BE2C (cell line): ENCODE measurements around the gene CAMTA1.

Experiments used
- DNase-seq: peaks from one replicate; pipeline ENCODE4 v3.0.0-alpha.2; 2020
- H3K27me3 ChIP-seq: fragments of 250-450 bp; sonication (Bioruptor Pico); 2 replicates; pipeline ENCODE4 v1.5.1; 2020; ENCODE audit warnings: mild to moderate bottlenecking
- H3K36me3 ChIP-seq: fragments of 250-450 bp; sonication (Bioruptor Pico); 2 replicates; pipeline ENCODE4 v1.5.1; 2020; ENCODE audit warnings: mild to moderate bottlenecking
- H3K4me1 ChIP-seq: fragments of 250-450 bp; sonication (Bioruptor Pico); 2 replicates; pipeline ENCODE4 v1.5.1; 2020
- H3K4me3 ChIP-seq: 2 replicates; pipeline ENCODE4 v1.5.1; 2011; ENCODE audit warnings: low read depth, low read length
- H3K9me3 ChIP-seq: fragments of 250-450 bp; sonication (Bioruptor Pico); 2 replicates; pipeline ENCODE4 v1.5.1; 2020
- CTCF ChIP-seq: IDR thresholded peaks from 2 replicates; pipeline ENCODE4 v1.5.1; 2012; ENCODE audit warnings: mild to moderate bottlenecking, low read depth, low read length

Gene CAMTA1

GRCh38 chr1:7352364-7352763, 567.1 kb downstream of the CAMTA1 start:
- no peak for DNase-seq
- TF ChIP-seq CTCF = no peak
- no peak overlapping the region for H3K4me3 ChIP-seq

GRCh38 chr1:7352974-7353373, 567.7 kb downstream of the CAMTA1 start:
- H3K36me3 ChIP-seq = no peaks in the 10 kb centered on the region
- H3K27me3 ChIP-seq = no peaks in the 10 kb centered on the region
- no peak for TF ChIP-seq CTCF
- H3K4me3 ChIP-seq = no peak overlapping the region
- no peak for DNase-seq
- no peaks in the 10 kb centered on the region for H3K4me1 ChIP-seq
- no peaks in the 10 kb centered on the region for H3K9me3 ChIP-seq

More at GRCh38 chr1:7352364-7352763, 567.1 kb downstream of the CAMTA1 start:
- Histone ChIP-seq H3K9me3 (no peaks in the 10 kb centered on the region), H3K27me3 (no peaks in the 10 kb centered on the region), H3K36me3 (no peaks in the 10 kb centered on the region), H3K4me1 (no peaks in the 10 kb centered on the region)

- Histone ChIP-seq H3K4me3 (no peak overlapping the region), H3K27me3 (no peaks in the 10 kb centered on the region), H3K4me1 (no peaks in the 10 kb centered on the region), H3K9me3 (no peaks in the 10 kb centered on the region), H3K36me3 (no peaks in the 10 kb centered on the region)
- no peak for DNase-seq
- no peak for TF ChIP-seq CTCF
These were observed 570.4 kb downstream of the CAMTA1 start for GRCh38 chr1:7355646-7356045.

- DNase-seq = no peak
- H3K4me1 ChIP-seq = no peaks in the 10 kb centered on the region
- no peak for TF ChIP-seq CTCF
- no peak overlapping the region for H3K4me3 ChIP-seq
- no peaks in the 10 kb centered on the region for H3K27me3 ChIP-seq
- H3K9me3 ChIP-seq = no peaks in the 10 kb centered on the region
- H3K36me3 ChIP-seq = no peaks in the 10 kb centered on the region
These were observed 570.8 kb downstream of the CAMTA1 start for GRCh38 chr1:7356079-7356478.

GRCh38 chr1:7358425-7358824, 573.2 kb downstream of the CAMTA1 start:
- H3K27me3 ChIP-seq = no peaks in the 10 kb centered on the region
- no peak for TF ChIP-seq CTCF
- no peak overlapping the region for H3K4me3 ChIP-seq
- H3K9me3 ChIP-seq = no peaks in the 10 kb centered on the region
- H3K4me1 ChIP-seq = no peaks in the 10 kb centered on the region
- DNase-seq = no peak
- no peaks in the 10 kb centered on the region for H3K36me3 ChIP-seq

- TF ChIP-seq CTCF = no peak
- H3K27me3 ChIP-seq = no peaks in the 10 kb centered on the region
These were observed 575.3 kb downstream of the CAMTA1 start for GRCh38 chr1:7360526-7360925.

More at GRCh38 chr1:7360526-7360925, 575.3 kb downstream of the CAMTA1 start:
- H3K4me3 ChIP-seq = no peak overlapping the region
- H3K4me1 ChIP-seq = no peaks in the 10 kb centered on the region
- H3K36me3 ChIP-seq = no peaks in the 10 kb centered on the region
- H3K9me3 ChIP-seq = no peaks in the 10 kb centered on the region
- no peak for DNase-seq
